ENCODE results near the gene CAPN12. TPM values are rescaled to one million over a fixed set of nuclear protein-coding genes. Genes with fewer than 3 reads are reported as not detected.

Gene CAPN12
- total and polyA plus RNA-seq, 2 of the 8 experiments (the other 6 are each of a cell fraction or from before 2014, with no cell fraction given) = 8.8 to 20.0 TPM

DNA sequence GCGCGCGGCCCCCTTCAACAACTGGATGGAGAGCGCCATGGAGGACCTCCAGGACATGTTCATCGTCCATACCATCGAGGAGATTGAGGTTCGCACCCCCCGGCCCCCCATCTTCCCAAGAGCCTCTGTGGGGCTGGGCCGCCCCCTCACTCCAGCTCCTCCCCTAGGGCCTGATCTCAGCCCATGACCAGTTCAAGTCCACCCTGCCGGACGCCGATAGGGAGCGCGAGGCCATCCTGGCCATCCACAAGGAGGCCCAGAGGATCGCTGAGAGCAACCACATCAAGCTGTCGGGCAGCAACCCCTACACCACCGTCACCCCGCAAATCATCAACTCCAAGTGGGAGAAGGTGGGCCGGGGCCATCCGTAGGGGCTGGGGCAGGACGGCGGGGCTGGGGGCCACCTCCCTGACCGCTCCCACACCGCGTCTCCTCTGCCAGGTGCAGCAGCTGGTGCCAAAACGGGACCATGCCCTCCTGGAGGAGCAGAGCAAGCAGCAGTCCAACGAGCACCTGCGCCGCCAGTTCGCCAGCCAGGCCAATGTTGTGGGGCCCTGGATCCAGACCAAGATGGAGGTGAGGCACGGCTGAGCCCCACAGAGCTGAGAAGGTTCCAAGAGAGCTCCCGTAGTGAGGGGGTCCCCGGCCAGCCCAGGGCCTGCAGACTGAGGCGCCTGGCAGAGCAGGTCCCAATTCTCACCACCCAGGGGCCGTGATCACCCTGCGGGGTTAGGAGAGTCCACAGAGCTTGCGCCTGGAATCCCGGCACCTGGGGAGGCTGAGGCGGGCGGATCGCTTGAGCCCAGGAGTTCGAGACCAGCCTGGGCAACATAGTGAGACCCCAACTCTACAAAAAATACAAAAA, 20.1 kb downstream of the CAPN12 start (continued):
- TF ChIP-seq, protein P1, sequence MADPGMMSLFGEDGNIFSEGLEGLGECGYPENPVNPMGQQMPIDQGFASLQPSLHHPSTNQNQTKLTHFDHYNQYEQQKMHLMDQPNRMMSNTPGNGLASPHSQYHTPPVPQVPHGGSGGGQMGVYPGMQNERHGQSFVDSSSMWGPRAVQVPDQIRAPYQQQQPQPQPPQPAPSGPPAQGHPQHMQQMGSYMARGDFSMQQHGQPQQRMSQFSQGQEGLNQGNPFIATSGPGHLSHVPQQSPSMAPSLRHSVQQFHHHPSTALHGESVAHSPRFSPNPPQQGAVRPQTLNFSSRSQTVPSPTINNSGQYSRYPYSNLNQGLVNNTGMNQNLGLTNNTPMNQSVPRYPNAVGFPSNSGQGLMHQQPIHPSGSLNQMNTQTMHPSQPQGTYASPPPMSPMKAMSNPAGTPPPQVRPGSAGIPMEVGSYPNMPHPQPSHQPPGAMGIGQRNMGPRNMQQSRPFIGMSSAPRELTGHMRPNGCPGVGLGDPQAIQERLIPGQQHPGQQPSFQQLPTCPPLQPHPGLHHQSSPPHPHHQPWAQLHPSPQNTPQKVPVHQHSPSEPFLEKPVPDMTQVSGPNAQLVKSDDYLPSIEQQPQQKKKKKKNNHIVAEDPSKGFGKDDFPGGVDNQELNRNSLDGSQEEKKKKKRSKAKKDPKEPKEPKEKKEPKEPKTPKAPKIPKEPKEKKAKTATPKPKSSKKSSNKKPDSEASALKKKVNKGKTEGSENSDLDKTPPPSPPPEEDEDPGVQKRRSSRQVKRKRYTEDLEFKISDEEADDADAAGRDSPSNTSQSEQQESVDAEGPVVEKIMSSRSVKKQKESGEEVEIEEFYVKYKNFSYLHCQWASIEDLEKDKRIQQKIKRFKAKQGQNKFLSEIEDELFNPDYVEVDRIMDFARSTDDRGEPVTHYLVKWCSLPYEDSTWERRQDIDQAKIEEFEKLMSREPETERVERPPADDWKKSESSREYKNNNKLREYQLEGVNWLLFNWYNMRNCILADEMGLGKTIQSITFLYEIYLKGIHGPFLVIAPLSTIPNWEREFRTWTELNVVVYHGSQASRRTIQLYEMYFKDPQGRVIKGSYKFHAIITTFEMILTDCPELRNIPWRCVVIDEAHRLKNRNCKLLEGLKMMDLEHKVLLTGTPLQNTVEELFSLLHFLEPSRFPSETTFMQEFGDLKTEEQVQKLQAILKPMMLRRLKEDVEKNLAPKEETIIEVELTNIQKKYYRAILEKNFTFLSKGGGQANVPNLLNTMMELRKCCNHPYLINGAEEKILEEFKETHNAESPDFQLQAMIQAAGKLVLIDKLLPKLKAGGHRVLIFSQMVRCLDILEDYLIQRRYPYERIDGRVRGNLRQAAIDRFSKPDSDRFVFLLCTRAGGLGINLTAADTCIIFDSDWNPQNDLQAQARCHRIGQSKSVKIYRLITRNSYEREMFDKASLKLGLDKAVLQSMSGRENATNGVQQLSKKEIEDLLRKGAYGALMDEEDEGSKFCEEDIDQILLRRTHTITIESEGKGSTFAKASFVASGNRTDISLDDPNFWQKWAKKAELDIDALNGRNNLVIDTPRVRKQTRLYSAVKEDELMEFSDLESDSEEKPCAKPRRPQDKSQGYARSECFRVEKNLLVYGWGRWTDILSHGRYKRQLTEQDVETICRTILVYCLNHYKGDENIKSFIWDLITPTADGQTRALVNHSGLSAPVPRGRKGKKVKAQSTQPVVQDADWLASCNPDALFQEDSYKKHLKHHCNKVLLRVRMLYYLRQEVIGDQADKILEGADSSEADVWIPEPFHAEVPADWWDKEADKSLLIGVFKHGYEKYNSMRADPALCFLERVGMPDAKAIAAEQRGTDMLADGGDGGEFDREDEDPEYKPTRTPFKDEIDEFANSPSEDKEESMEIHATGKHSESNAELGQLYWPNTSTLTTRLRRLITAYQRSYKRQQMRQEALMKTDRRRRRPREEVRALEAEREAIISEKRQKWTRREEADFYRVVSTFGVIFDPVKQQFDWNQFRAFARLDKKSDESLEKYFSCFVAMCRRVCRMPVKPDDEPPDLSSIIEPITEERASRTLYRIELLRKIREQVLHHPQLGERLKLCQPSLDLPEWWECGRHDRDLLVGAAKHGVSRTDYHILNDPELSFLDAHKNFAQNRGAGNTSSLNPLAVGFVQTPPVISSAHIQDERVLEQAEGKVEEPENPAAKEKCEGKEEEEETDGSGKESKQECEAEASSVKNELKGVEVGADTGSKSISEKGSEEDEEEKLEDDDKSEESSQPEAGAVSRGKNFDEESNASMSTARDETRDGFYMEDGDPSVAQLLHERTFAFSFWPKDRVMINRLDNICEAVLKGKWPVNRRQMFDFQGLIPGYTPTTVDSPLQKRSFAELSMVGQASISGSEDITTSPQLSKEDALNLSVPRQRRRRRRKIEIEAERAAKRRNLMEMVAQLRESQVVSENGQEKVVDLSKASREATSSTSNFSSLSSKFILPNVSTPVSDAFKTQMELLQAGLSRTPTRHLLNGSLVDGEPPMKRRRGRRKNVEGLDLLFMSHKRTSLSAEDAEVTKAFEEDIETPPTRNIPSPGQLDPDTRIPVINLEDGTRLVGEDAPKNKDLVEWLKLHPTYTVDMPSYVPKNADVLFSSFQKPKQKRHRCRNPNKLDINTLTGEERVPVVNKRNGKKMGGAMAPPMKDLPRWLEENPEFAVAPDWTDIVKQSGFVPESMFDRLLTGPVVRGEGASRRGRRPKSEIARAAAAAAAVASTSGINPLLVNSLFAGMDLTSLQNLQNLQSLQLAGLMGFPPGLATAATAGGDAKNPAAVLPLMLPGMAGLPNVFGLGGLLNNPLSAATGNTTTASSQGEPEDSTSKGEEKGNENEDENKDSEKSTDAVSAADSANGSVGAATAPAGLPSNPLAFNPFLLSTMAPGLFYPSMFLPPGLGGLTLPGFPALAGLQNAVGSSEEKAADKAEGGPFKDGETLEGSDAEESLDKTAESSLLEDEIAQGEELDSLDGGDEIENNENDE (IDR thresholded peaks at IDR 0.05; ENCODE audit: insufficient replicate concordance, low read length) = no peak
- TF ChIP-seq PHF8 (conservative IDR thresholded peaks at IDR 0.05; ENCODE audit: low read depth, low read length) = no peak
- no peak for TF ChIP-seq TAF7 (optimal IDR thresholded peaks at IDR 0.05; ENCODE audit: borderline replicate concordance, low read depth, low read length)
- TF ChIP-seq RXRA (IDR thresholded peaks at IDR 0.05; ENCODE audit: insufficient read depth, low read depth, low read length) = no peak
- TF ChIP-seq CHD1 (IDR thresholded peaks at IDR 0.05; ENCODE audit: low read depth, low read length) = no peak
